HCT116 (cell line): ENCODE data around the gene ST14. TPM values are rescaled to one million over a fixed set of nuclear protein-coding genes. Genes with fewer than 3 reads are reported as not detected.

Source experiments
- ATAC-seq: fragments of 200-7000 bp; cut with Tn5 transposase; 2 replicates; pipeline ENCODE4 v1.9.1; 2020; ENCODE audit warnings: mild to moderate bottlenecking, moderate library complexity
- BruUV-seq: library from RNA; stranded (reverse); fragments of 400-500 nt; replicated peaks from 2 replicates; lab custom pipeline; 2021; lab: Mats Ljungman, UMichigan
- CTCF ChIA-PET: fragments of 300-600 bp; sonication (Branson Sonifier 250); formaldehyde crosslinking; loops from one replicate; lab custom pipeline; 2021; ENCODE audit warnings: antibody characterized with exemption; lab: Charles Lee
- POLR2A ChIA-PET: fragments of 300-600, 350-600 bp; sonication (Branson Sonifier 250); formaldehyde crosslinking; loops from one replicate; lab custom pipeline; 2021; ENCODE audit warnings: antibody characterized with exemption; lab: Charles Lee
- RAD21 ChIA-PET, 2 experiments: fragments of 300-600 bp; sonication (Branson Sonifier 250); formaldehyde crosslinking; loops; one replicate each; lab custom pipeline; 2023; ENCODE audit warnings: low total read pairs in 2 of 2; ENCODE audit not compliant: uncharacterized antibody in 2 of 2, unreplicated experiment in 2 of 2, low non-redundant PET in 1 of 2; lab: Charles Lee
- DNase-seq: peaks from one replicate; pipeline ENCODE4 v3.0.0-alpha.2; 2010; ENCODE audit warnings: low read depth, low spot score
- H2AFZ ChIP-seq: fragments of 200-600 bp; shearing (Covaris generic), sonication (generic); 2 replicates; pipeline ENCODE4 v1.6.1; 2017; ENCODE audit warnings: low read depth, mixed run types, mixed read lengths, antibody characterized with exemption, low read length; ENCODE audit not compliant: poor library complexity, severe bottlenecking
- H3K27ac ChIP-seq: 2 replicates; pipeline ENCODE4 v1.5.1; 2012; ENCODE audit warnings: low read depth, low read length
- H3K27me3 ChIP-seq: fragments of 200-600 bp; sonication (generic); 2 replicates; pipeline ENCODE4 v1.6.1; 2016; ENCODE audit warnings: mixed run types, low read length, mixed read lengths; ENCODE audit not compliant: insufficient read depth
- H3K36me3 ChIP-seq, 2 experiments: fragments of 200-500 bp in 1 of 2; fragments of 200-600 bp in 1 of 2; sonication (Bioruptor generic) in 1 of 2; sonication (generic) in 1 of 2; 2 replicates each; pipeline versions ENCODE4 v1.5.1 to v1.6.1; 2014 to 2016; ENCODE audit warnings: low read length in 2 of 2, inconsistent platforms in 1 of 2, mixed read lengths in 1 of 2, mixed run types in 1 of 2; ENCODE audit not compliant: insufficient read depth in 2 of 2, control insufficient read depth in 1 of 2
- H3K4me1 ChIP-seq, 2 experiments: fragments of 200-600 bp in 1 of 2; sonication (generic) in 1 of 2; 2 replicates each; pipeline versions ENCODE4 v1.5.1 to v1.6.1; 2012 to 2017; ENCODE audit warnings: low read length in 2 of 2, inconsistent platforms in 1 of 2, mild to moderate bottlenecking in 1 of 2, mixed read lengths in 1 of 2, mixed run types in 1 of 2, moderate library complexity in 1 of 2; ENCODE audit not compliant: insufficient read depth in 2 of 2, control insufficient read depth in 1 of 2
- H3K4me2 ChIP-seq: fragments of 200-600 bp; sonication (generic); 2 replicates; pipeline ENCODE4 v1.6.1; 2017; ENCODE audit warnings: mixed run types, low read length, mixed read lengths
- H3K4me3 ChIP-seq, 2 experiments: fragments of 200-600 bp in 1 of 2; sonication (generic) in 1 of 2; replicated peaks in 1 of 2; 2 replicates each; pipeline ENCODE4 v1.5.1; 2011 to 2016; ENCODE audit warnings: low read length in 2 of 2, control low read depth in 1 of 2, low read depth in 1 of 2, mild to moderate bottlenecking in 1 of 2, mixed read lengths in 1 of 2, mixed run types in 1 of 2
- H3K79me2 ChIP-seq: fragments of 200-600 bp; sonication (generic); 2 replicates; pipeline ENCODE4 v1.6.1; 2017; ENCODE audit warnings: mild to moderate bottlenecking, mixed run types, low read length, moderate library complexity, mixed read lengths; ENCODE audit not compliant: insufficient read depth
- H3K9ac ChIP-seq: fragments of 200-600 bp; sonication (generic); 2 replicates; pipeline ENCODE4 v1.6.1; 2016; ENCODE audit warnings: low read length, mixed read lengths
- H3K9me2 ChIP-seq: fragments of 200-600 bp; sonication (generic), shearing (Covaris generic); 2 replicates; pipeline ENCODE4 v1.6.1; 2017; ENCODE audit warnings: mixed run types, mild to moderate bottlenecking, moderate library complexity; ENCODE audit not compliant: insufficient read depth
- H3K9me3 ChIP-seq, 2 experiments: fragments of 200-500 bp in 1 of 2; fragments of 200-600 bp in 1 of 2; sonication (Bioruptor generic) in 1 of 2; sonication (generic) in 1 of 2; 2 replicates each; pipeline ENCODE4 v1.6.1; 2014 to 2017; ENCODE audit warnings: low read length in 2 of 2, mixed read lengths in 2 of 2, inconsistent platforms in 1 of 2, low read depth in 1 of 2, mild to moderate bottlenecking in 1 of 2, mixed run types in 1 of 2, moderate library complexity in 1 of 2; ENCODE audit not compliant: control insufficient read depth in 1 of 2, insufficient read depth in 1 of 2
- H4K20me1 ChIP-seq: fragments of 200-600 bp; sonication (generic), shearing (Covaris generic); 2 replicates; pipeline ENCODE4 v1.6.1; 2017; ENCODE audit warnings: mixed run types, mild to moderate bottlenecking, moderate library complexity; ENCODE audit not compliant: insufficient read depth
- CEBPB ChIP-seq: IDR thresholded peaks from 2 replicates; pipeline ENCODE4 v1.6.1; 2012; ENCODE audit warnings: low read depth
- JUND ChIP-seq: IDR thresholded peaks from 2 replicates; pipeline ENCODE4 v1.6.1; 2012
- intact Hi-C: fragments of 100-400 bp; cut with micrococcal nuclease; formaldehyde crosslinking; loops from 2 replicates; pipeline ENCODE4 v1.10.0; 2022
- total RNA-seq: library from RNA; stranded (reverse); gene quantifications from one replicate; pipeline ENCODE4 v1.2.1, GENCODE V29; 2021; ENCODE audit not compliant: unreplicated experiment
- TF ChIP-seq, protein P1 (sequence below), 3 experiments: fragments of 200-600 bp in 1 of 3; sonication (generic) in 1 of 3; IDR thresholded peaks in 2 of 3; conservative IDR thresholded peaks in 1 of 3; 2 replicates each; pipeline ENCODE4 v1.5.1; 2012 to 2017; ENCODE audit warnings: low read depth in 2 of 3, low read length in 2 of 3, antibody characterized with exemption in 1 of 3, borderline replicate concordance in 1 of 3, control low read depth in 1 of 3, mild to moderate bottlenecking in 1 of 3, mixed read lengths in 1 of 3, mixed run types in 1 of 3, moderate library complexity in 1 of 3; ENCODE audit not compliant: insufficient read depth in 1 of 3
- TF ChIP-seq, protein P2 (sequence below): IDR thresholded peaks from 2 replicates; pipeline ENCODE4 v1.6.1; 2011; ENCODE audit warnings: mild to moderate bottlenecking, low read length, moderate library complexity; ENCODE audit not compliant: insufficient replicate concordance; ENCODE audit errors: extremely low read depth
- TF ChIP-seq, protein P3 (sequence below): IDR thresholded peaks from 2 replicates; pipeline ENCODE4 v1.6.1; 2012
- TF ChIP-seq, protein P4 (sequence below): IDR thresholded peaks from 2 replicates; pipeline ENCODE4 v1.6.1; 2012; ENCODE audit warnings: low read depth

Gene ST14
- total RNA-seq, 1 experiment from 2014 or later = 107 TPM

DNA sequence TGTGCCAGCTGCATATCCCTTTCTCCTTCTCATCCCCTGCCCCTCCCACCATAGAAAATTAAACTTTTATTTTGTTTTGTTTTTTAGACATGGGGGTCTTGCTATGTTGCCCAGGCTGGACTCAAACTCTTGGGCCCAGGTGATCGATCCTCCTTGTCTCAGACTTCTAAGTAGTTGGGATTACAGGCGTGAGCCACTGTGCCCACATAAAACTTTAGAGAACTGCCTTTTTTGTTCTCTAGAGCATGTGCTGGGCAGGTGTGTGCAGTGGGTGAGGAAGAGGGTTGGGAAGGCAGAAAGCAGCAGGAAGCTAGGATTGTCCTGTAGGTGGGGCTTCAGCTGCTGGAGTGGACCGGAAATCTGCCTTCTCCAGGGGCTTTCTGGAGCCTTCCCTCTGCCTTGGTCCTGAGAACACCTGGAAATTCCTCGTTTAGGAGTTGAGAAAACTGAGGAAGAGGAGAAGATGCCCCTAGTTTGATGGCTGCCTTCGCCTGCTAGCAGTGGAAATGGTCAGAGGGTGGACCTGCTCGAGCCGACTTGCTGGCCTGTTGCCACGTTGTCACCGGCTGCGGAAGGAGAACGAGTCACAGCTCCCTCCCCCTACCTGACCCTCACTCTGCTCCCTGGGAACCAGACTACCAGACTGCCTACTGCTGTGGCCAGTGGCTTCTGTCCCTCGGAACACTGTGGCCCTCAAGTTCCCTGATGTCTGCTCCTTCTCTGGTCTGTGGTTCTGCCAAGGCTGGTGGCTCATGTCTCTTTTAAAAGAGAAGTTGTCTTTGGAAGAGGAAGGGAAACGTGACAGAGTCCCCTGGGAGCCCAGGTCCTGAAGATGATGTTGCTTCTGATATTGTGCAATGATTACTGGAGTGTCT lies 4.0 kb downstream of the ST14 start:
- Histone ChIP-seq H3K9ac (peak overlapping the region; percentile 25), H3K27ac (peak overlapping the region; percentile 43), H3K4me3 (peak overlapping the region; percentile 20 to 21), H3K79me2 (peaks cover 83% of the 10 kb centered on the region), H3K9me2 (no peaks in the 10 kb centered on the region), H2AFZ (no peak overlapping the region), H3K4me2 (peak overlapping the region; percentile 97), H4K20me1 (peaks cover 14% of the 10 kb centered on the region; the same call in 1 of the 2 replicates), H3K27me3 (no peaks in the 10 kb centered on the region), H3K36me3 (0 out of 4 replicates have a peak, but pooled peaks cover 0 to 5% of the 10 kb centered on the region in 2 experiments), H3K4me1 (peaks cover 43 to 79% of the 10 kb centered on the region in 2 experiments), H3K9me3 (no peaks in the 10 kb centered on the region)
- TF ChIP-seq, protein P1, sequence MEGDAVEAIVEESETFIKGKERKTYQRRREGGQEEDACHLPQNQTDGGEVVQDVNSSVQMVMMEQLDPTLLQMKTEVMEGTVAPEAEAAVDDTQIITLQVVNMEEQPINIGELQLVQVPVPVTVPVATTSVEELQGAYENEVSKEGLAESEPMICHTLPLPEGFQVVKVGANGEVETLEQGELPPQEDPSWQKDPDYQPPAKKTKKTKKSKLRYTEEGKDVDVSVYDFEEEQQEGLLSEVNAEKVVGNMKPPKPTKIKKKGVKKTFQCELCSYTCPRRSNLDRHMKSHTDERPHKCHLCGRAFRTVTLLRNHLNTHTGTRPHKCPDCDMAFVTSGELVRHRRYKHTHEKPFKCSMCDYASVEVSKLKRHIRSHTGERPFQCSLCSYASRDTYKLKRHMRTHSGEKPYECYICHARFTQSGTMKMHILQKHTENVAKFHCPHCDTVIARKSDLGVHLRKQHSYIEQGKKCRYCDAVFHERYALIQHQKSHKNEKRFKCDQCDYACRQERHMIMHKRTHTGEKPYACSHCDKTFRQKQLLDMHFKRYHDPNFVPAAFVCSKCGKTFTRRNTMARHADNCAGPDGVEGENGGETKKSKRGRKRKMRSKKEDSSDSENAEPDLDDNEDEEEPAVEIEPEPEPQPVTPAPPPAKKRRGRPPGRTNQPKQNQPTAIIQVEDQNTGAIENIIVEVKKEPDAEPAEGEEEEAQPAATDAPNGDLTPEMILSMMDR (IDR thresholded peaks at IDR 0.05 in 2 of 3, conservative IDR thresholded peaks at IDR 0.05 in 1 of 3; ENCODE audit: borderline replicate concordance in 1 of 3, insufficient read depth in 1 of 3, low read depth in 2 of 3, low read length in 2 of 3) = peak in 2 of 3 experiments; percentile 28 to 44; a peak in 4 of 6 replicates
- TF ChIP-seq CEBPB = no peak
- TF ChIP-seq, protein P2, sequence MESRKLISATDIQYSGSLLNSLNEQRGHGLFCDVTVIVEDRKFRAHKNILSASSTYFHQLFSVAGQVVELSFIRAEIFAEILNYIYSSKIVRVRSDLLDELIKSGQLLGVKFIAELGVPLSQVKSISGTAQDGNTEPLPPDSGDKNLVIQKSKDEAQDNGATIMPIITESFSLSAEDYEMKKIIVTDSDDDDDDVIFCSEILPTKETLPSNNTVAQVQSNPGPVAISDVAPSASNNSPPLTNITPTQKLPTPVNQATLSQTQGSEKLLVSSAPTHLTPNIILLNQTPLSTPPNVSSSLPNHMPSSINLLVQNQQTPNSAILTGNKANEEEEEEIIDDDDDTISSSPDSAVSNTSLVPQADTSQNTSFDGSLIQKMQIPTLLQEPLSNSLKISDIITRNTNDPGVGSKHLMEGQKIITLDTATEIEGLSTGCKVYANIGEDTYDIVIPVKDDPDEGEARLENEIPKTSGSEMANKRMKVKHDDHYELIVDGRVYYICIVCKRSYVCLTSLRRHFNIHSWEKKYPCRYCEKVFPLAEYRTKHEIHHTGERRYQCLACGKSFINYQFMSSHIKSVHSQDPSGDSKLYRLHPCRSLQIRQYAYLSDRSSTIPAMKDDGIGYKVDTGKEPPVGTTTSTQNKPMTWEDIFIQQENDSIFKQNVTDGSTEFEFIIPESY = no peak
- TF ChIP-seq, protein P3, sequence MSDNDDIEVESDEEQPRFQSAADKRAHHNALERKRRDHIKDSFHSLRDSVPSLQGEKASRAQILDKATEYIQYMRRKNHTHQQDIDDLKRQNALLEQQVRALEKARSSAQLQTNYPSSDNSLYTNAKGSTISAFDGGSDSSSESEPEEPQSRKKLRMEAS = peak; percentile 83
- TF ChIP-seq, protein P4, sequence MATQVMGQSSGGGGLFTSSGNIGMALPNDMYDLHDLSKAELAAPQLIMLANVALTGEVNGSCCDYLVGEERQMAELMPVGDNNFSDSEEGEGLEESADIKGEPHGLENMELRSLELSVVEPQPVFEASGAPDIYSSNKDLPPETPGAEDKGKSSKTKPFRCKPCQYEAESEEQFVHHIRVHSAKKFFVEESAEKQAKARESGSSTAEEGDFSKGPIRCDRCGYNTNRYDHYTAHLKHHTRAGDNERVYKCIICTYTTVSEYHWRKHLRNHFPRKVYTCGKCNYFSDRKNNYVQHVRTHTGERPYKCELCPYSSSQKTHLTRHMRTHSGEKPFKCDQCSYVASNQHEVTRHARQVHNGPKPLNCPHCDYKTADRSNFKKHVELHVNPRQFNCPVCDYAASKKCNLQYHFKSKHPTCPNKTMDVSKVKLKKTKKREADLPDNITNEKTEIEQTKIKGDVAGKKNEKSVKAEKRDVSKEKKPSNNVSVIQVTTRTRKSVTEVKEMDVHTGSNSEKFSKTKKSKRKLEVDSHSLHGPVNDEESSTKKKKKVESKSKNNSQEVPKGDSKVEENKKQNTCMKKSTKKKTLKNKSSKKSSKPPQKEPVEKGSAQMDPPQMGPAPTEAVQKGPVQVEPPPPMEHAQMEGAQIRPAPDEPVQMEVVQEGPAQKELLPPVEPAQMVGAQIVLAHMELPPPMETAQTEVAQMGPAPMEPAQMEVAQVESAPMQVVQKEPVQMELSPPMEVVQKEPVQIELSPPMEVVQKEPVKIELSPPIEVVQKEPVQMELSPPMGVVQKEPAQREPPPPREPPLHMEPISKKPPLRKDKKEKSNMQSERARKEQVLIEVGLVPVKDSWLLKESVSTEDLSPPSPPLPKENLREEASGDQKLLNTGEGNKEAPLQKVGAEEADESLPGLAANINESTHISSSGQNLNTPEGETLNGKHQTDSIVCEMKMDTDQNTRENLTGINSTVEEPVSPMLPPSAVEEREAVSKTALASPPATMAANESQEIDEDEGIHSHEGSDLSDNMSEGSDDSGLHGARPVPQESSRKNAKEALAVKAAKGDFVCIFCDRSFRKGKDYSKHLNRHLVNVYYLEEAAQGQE = no peak
- TF ChIP-seq JUND = no peak
- BruUV-seq = no TSS peak
- DNase-seq (no peak), ATAC-seq (peak; percentile 33)
- intact Hi-C loops = no loop called here
- CTCF ChIA-PET = no interaction called here
- RAD21 ChIA-PET = no interaction called here
- POLR2A ChIA-PET = interaction anchor here (1.3 kb wide), 1 partner anchor 161 kb away, joined by 4 read pairs; the partner anchor contains the start of gene PRDM10
